GM19455 (cell line): Measurements from ENCODE around the gene S100B.

ENCODE experiments used
- ATAC-seq: cut with Tn5 transposase; IDR thresholded peaks from one replicate; pipeline ENCODE4 v1.9.1; 2021; ENCODE audit not compliant: unreplicated experiment

S100B gene

GRCh38 chr21:46562964-46563607 lies 41.8 kb downstream of the S100B start:
- ATAC-seq = no peak

GRCh38 chr21:46562472-46562871 lies 42.4 kb downstream of the S100B start:
- ATAC-seq = no peak

GRCh38 chr21:46561445-46562090 lies 43.3 kb downstream of the S100B start:
- no peak for ATAC-seq

- no peak for ATAC-seq
Observed at GRCh38 chr21:46560568-46561444, 44.1 kb downstream of the S100B start.

GRCh38 chr21:46559291-46559983 lies 45.4 kb downstream of the S100B start:
- ATAC-seq = no peak

GRCh38 chr21:46557919-46558392 lies 46.9 kb downstream of the S100B start:
- ATAC-seq = no peak

- ATAC-seq = no peak
Observed at GRCh38 chr21:46557469-46557868, 47.4 kb downstream of the S100B start.

- no peak for ATAC-seq
Observed at GRCh38 chr21:46556802-46557201, 48.1 kb downstream of the S100B start.

- ATAC-seq = no peak
Observed at GRCh38 chr21:46555678-46556077, 49.2 kb downstream of the S100B start.

GRCh38 chr21:46555225-46555617 lies 49.7 kb downstream of the S100B start:
- ATAC-seq = no peak

GRCh38 chr21:46554431-46555224 lies 50.3 kb downstream of the S100B start:
- ATAC-seq = no peak

- no peak for ATAC-seq
Observed at GRCh38 chr21:46553993-46554392, 50.9 kb downstream of the S100B start.

- ATAC-seq = no peak
Observed at GRCh38 chr21:46552865-46553379, 52.0 kb downstream of the S100B start.

- no peak for ATAC-seq
Observed at GRCh38 chr21:46552274-46552673, 52.6 kb downstream of the S100B start.

GRCh38 chr21:46551636-46552241 lies 53.1 kb downstream of the S100B start:
- ATAC-seq = no peak

- ATAC-seq = no peak
Observed at GRCh38 chr21:46550116-46550941, 54.6 kb downstream of the S100B start.

- no peak for ATAC-seq
Observed at GRCh38 chr21:46549650-46550049, 55.2 kb downstream of the S100B start.
